OCI-LY1 (cell line): ENCODE data around the gene LELP1.

Experiments
- H2AFZ ChIP-seq: fragments of 200-600 bp; sonication (generic), shearing (Covaris generic); 2 replicates; pipeline ENCODE4 v1.6.0; 2014; ENCODE audit warnings: antibody characterized with exemption, mild to moderate bottlenecking, low read length
- H3F3A ChIP-seq: fragments of 200-600 bp; sonication (generic), shearing (Covaris generic); 2 replicates; pipeline ENCODE4 v1.6.0; 2014; ENCODE audit warnings: mild to moderate bottlenecking, antibody characterized with exemption, low read length, moderate library complexity; ENCODE audit not compliant: insufficient read depth
- H3K27ac ChIP-seq: fragments of 200-600 bp; sonication (generic); 2 replicates; pipeline ENCODE4 v1.5.1; 2014; ENCODE audit warnings: low read length, mixed run types, mild to moderate bottlenecking, low read depth; ENCODE audit not compliant: poor library complexity, severe bottlenecking
- H3K27me3 ChIP-seq: fragments of 200-600 bp; sonication (generic); 2 replicates; pipeline ENCODE4 v1.6.0; 2014; ENCODE audit warnings: antibody characterized with exemption, mild to moderate bottlenecking, low read length, moderate library complexity; ENCODE audit not compliant: insufficient read depth
- H3K36me3 ChIP-seq: fragments of 200-600 bp; sonication (generic); 2 replicates; pipeline ENCODE4 v1.6.1; 2014; ENCODE audit warnings: mild to moderate bottlenecking, antibody characterized with exemption, low read length, moderate library complexity, mixed read lengths; ENCODE audit not compliant: insufficient read depth
- H3K4me1 ChIP-seq: fragments of 200-600 bp; sonication (generic); 2 replicates; pipeline ENCODE4 v1.5.1; 2014; ENCODE audit warnings: mild to moderate bottlenecking, low read length, moderate library complexity; ENCODE audit not compliant: insufficient read depth, severe bottlenecking
- H3K4me2 ChIP-seq: fragments of 200-600 bp; sonication (generic), shearing (Covaris generic); 2 replicates; pipeline ENCODE4 v1.6.1; 2014; ENCODE audit warnings: low read length
- H3K4me3 ChIP-seq: fragments of 200-600 bp; sonication (generic); 2 replicates; pipeline ENCODE4 v1.5.1; 2014; ENCODE audit warnings: low read length, low read depth, mild to moderate bottlenecking, mixed read lengths; ENCODE audit not compliant: poor library complexity, severe bottlenecking
- H3K79me2 ChIP-seq: fragments of 200-600 bp; shearing (Covaris generic); 2 replicates; pipeline ENCODE4 v1.6.1; 2016; ENCODE audit warnings: mixed run types, low read length, mixed read lengths; ENCODE audit not compliant: insufficient read depth
- H3K9ac ChIP-seq: fragments of 200-600 bp; sonication (generic), shearing (Covaris generic); 2 replicates; pipeline ENCODE4 v1.6.1; 2014; ENCODE audit warnings: mild to moderate bottlenecking, low read length, mixed read lengths
- H3K9me2 ChIP-seq: fragments of 200-600 bp; sonication (generic), shearing (Covaris generic); 2 replicates; pipeline ENCODE4 v1.6.1; 2014; ENCODE audit warnings: low read depth, mild to moderate bottlenecking, low read length, mixed read lengths
- H3K9me3 ChIP-seq: fragments of 200-600 bp; shearing (Covaris generic); 2 replicates; pipeline ENCODE4 v1.6.1; 2014; ENCODE audit warnings: low read length, mixed read lengths
- H4K20me1 ChIP-seq: fragments of 200-600 bp; sonication (generic), shearing (Covaris generic); 2 replicates; pipeline ENCODE4 v1.6.0; 2016; ENCODE audit warnings: mild to moderate bottlenecking, low read length; ENCODE audit not compliant: insufficient read depth
- EZH2 ChIP-seq: fragments of 200-600 bp; sonication (generic), shearing (Covaris generic); IDR thresholded peaks from 2 replicates; pipeline ENCODE4 v1.8.0; 2017; ENCODE audit warnings: borderline replicate concordance, mixed run types, mild to moderate bottlenecking, antibody characterized with exemption, low read length, moderate library complexity, mixed read lengths
- TF ChIP-seq, protein P1 (sequence below): fragments of 200-600 bp; sonication (generic), shearing (Covaris generic); IDR thresholded peaks from 2 replicates; pipeline ENCODE4 v1.5.1; 2017; ENCODE audit warnings: mild to moderate bottlenecking, antibody characterized with exemption, low read length, moderate library complexity, mixed read lengths

Gene LELP1

DNA sequence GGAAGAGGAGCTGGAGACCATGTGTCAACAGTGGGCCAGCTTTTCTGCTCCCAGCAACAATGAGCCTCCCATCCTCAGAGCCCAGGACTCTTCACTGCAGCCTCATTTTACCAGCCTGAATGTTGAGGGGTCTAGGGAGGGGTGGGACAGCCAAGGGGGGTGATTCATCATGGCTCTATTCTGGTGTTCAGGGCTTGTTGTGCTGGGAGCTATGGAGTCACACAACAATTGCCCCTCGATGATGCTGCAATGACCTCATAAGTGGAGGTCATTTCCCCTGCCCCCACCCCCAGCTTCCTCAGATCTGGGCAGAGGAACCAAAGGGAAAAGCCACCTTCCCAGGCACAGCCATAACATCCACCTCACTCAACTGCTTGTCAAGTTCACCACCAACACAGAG lies at the start of gene LELP1:
TSS of gene LELP1 (plus strand) at position 301 of the 400 bp plus-strand sequence. CDS start 1,278 bp downstream, outside the sequence.
- Histone ChIP-seq H3K9me3 (no peaks in the 10 kb centered on the region), H4K20me1 (no peaks in the 10 kb centered on the region), H3K27ac (no peak within 1 kb of the TSS), H2AFZ (no peak within 1 kb of the TSS), H3K4me1 (no peaks in the 10 kb centered on the region), H3K4me3 (no peak within 1 kb of the TSS), H3K36me3 (no peaks in the 10 kb centered on the region), H3K4me2 (no peak within 1 kb of the TSS), H3F3A (no peaks in the 10 kb centered on the region), H3K79me2 (no peaks in the 10 kb centered on the region), H3K9me2 (no peaks in the 10 kb centered on the region), H3K9ac (no peak within 1 kb of the TSS), H3K27me3 (no peaks in the 10 kb centered on the region)
- no peak for TF ChIP-seq EZH2
- TF ChIP-seq, protein P1, sequence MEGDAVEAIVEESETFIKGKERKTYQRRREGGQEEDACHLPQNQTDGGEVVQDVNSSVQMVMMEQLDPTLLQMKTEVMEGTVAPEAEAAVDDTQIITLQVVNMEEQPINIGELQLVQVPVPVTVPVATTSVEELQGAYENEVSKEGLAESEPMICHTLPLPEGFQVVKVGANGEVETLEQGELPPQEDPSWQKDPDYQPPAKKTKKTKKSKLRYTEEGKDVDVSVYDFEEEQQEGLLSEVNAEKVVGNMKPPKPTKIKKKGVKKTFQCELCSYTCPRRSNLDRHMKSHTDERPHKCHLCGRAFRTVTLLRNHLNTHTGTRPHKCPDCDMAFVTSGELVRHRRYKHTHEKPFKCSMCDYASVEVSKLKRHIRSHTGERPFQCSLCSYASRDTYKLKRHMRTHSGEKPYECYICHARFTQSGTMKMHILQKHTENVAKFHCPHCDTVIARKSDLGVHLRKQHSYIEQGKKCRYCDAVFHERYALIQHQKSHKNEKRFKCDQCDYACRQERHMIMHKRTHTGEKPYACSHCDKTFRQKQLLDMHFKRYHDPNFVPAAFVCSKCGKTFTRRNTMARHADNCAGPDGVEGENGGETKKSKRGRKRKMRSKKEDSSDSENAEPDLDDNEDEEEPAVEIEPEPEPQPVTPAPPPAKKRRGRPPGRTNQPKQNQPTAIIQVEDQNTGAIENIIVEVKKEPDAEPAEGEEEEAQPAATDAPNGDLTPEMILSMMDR: no peak

DNA sequence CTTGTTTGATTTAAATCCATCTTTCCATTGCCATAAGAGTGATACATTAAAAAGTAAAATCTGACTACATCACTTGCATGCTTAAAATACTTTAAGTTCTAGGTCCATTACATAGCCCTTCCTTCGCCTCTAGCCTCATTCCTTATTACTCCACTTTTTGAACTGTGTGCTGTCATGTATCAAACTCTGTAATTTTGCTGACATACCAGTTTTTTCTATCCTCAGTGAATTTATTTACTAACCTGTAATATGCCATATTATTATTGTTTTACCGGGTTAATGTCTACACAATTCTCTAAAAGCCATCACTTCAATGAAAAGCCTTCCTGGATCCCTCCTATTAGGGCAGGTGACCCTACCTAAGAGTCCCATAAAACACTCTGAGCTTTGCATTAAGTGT lies 47.7 kb upstream of the LELP1 start:
- Histone ChIP-seq H3K4me3 (no peak overlapping the region), H3K36me3 (no peaks in the 10 kb centered on the region), H3K27me3 (no peaks in the 10 kb centered on the region), H4K20me1 (no peaks in the 10 kb centered on the region), H3K4me1 (no peaks in the 10 kb centered on the region), H3K4me2 (no peak overlapping the region), H3F3A (no peaks in the 10 kb centered on the region), H3K9me2 (no peaks in the 10 kb centered on the region), H3K79me2 (no peaks in the 10 kb centered on the region), H3K9me3 (no peaks in the 10 kb centered on the region), H3K27ac (no peak overlapping the region), H2AFZ (no peak overlapping the region), H3K9ac (no peak overlapping the region)
- no peak for TF ChIP-seq EZH2
- TF ChIP-seq, protein P1: no peak

DNA sequence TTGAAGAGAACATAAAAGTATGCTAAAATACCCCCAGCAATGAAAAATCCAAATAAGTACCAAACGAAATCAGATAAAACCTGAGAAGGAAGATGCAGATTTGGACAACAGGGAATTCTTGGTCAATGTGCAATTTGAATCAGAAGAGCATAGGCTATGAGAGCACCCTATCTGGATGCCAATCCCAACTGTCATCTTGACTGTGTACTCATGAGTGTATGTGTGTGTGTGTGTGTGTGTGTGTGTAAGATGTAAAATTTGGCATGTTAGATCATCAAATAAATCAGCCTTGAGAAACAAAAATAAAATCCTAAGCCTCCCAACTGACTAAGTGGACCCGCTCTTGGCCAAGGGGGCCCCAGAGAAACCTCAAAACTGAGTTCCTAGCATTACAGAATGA lies 34.5 kb upstream of the LELP1 start:
- H3K36me3 ChIP-seq: no peaks in the 10 kb centered on the region

More for the DNA sequence above, 34.5 kb upstream of the LELP1 start:
- no peaks in the 10 kb centered on the region for H4K20me1 ChIP-seq
- H3K9me3 ChIP-seq: no peaks in the 10 kb centered on the region
- H3K4me1 ChIP-seq: no peaks in the 10 kb centered on the region
- no peaks in the 10 kb centered on the region for H3K79me2 ChIP-seq
- H3K4me3 ChIP-seq: no peak overlapping the region
- H3K27ac ChIP-seq: no peak overlapping the region
- TF ChIP-seq, protein P1: no peak
- TF ChIP-seq EZH2: no peak
- H3K4me2 ChIP-seq: no peak overlapping the region
- H2AFZ ChIP-seq: no peak overlapping the region
- no peaks in the 10 kb centered on the region for H3K27me3 ChIP-seq
- H3K9me2 ChIP-seq: no peaks in the 10 kb centered on the region
- H3F3A ChIP-seq: no peaks in the 10 kb centered on the region
- H3K9ac ChIP-seq: no peak overlapping the region
